ENCODE results near the gene ULK3. TPM values are rescaled to one million over a fixed set of nuclear protein-coding genes. Genes with fewer than 3 reads are reported as not detected.

Gene ULK3
- total RNA-seq, 1 experiment from 2014 or later = 20.9 TPM

DNA sequence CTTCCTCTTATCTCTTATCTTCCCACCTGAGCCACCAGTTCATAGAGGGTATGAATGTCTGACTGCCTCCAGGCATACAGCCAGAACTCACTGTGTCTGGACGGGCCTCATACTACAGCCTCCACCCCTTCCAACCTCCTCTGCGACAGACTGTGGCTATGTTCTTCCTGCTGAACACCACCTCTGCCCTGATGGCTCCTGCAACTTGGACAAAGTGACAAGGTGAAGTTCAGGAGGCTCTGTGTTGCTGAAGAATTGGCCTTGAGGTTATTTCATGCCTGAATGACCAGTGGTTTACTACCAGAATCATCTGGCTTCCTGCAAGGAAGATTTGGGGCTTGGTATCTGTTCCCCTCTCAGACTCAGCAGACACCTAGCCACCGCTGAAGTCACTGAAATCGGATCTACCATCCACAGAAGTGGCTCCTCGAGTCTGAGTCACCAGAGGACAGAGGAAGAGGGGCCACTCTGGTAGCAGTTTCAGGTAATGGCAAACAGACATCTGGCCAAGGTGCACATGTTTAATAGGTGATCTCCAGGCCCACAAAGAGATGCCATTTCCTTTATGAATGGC is 14.2 kb upstream of the ULK3 start:
- no peak for DNase-seq
- Histone ChIP-seq H3K36me3 (replicated peaks; ENCODE audit: control insufficient read depth, insufficient read depth, low read length) (peaks cover 8% of the 10 kb centered on the region), H3K27me3 (ENCODE audit: control insufficient read depth, insufficient read depth, low read length) (no peaks in the 10 kb centered on the region), H3K4me3 (ENCODE audit: insufficient read depth, low read depth, low read length) (no peak overlapping the region)

DNA sequence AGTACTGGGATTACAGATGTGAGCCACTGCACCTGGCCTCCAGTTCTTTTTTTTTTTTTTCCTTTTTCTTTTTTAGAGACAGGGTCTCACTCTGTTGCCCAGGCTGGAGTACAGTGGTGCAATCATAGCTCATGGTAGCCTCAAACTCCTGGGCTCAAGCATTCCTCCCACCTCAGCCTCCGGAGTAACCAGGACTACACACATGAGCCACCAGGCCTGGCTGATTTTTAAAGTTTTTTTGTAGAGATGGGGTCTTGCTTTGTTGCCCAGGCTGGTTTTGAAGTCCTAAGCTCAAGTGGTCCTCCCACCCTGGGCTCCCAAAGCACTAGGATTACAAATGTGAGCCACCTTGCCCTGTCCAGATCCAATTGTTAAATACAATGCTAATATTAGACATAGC is 13.6 kb upstream of the ULK3 start:
- H3K27me3 ChIP-seq (ENCODE audit: control insufficient read depth, insufficient read depth, low read length) = no peaks in the 10 kb centered on the region
- H3K4me3 ChIP-seq (ENCODE audit: insufficient read depth, low read depth, low read length) = no peak overlapping the region
- peaks cover 14% of the 10 kb centered on the region for H3K36me3 ChIP-seq (replicated peaks; ENCODE audit: control insufficient read depth, insufficient read depth, low read length)
- no peak for DNase-seq

DNA sequence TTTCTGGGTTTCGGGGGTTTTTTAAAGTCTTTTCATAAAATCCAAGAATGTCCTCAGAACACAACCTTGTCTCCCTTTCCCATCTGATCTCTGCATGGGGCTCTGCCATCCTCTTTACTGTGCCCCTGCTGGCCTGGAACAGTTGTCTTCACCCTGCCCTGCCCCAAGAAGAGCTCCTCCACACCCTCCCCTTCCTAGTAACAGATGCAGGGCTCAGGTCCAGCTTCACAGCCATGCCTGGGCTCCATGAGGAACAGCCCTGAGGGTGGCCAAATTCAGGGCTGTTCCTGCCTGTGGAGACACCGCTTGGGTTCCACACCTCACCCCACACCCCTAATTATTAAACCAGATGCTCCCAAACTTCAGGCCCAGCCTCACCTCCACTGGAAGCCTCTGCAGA is 12.9 kb upstream of the ULK3 start:
- no peaks in the 10 kb centered on the region for H3K27me3 ChIP-seq (ENCODE audit: control insufficient read depth, insufficient read depth, low read length)
- H3K36me3 ChIP-seq (replicated peaks; ENCODE audit: control insufficient read depth, insufficient read depth, low read length) = peaks cover 19% of the 10 kb centered on the region
- peak; percentile 33 for DNase-seq
- no peak overlapping the region for H3K4me3 ChIP-seq (ENCODE audit: insufficient read depth, low read depth, low read length)

DNA sequence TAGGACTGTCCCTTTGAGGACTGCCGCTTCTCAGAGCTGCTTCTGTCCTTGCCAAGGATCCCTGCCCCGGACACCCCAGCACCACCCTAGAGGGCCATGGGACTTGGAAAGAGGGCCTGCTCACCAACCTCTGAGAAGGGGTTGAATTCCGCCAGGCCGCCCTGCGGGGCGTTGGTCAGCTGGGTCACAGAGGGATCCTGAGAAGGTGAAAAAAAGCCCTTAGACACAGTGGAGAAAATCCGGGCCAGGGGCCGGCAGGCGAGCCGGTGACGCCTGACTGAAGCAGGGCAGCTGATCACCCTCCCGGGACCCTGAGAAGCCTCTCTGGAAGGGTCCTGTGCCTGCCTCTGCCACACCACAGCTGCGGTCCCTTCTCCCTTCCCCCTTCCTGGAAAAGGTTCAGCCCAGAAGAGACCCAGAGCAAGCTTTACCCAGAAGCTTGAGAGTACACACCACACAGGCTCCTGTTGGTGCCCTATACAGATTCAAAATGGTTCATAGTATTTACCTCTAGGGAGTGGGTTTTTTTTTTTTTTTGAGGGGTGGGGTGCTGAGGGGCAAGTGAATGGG is 11.6 kb upstream of the ULK3 start:
- H3K36me3 ChIP-seq (replicated peaks; ENCODE audit: control insufficient read depth, insufficient read depth, low read length) = peaks cover 22% of the 10 kb centered on the region
- peak; percentile 31 for DNase-seq
- no peak overlapping the region for H3K4me3 ChIP-seq (ENCODE audit: insufficient read depth, low read depth, low read length)
- H3K27me3 ChIP-seq (ENCODE audit: control insufficient read depth, insufficient read depth, low read length) = no peaks in the 10 kb centered on the region

DNA sequence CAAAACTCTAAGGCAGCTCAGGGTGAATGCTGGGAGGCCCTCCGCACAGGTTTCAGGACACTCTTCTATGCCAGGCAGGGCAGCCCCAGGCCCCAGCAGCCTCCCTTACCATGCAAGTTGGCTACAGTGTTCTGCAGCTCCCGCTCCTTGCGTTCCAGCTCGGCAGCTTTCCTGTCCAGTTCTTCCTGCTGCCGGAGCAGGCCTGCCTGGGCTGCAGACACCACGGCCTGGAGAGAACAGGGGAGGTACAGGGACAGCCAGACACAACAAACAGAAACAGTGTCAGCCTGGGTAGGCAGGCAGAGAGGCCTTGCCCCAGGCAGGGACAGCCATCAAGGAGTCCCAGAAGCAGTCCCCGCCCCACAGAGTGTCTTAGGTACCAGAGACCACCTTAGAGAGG is 9.0 kb upstream of the ULK3 start:
- no peak overlapping the region for H3K4me3 ChIP-seq (ENCODE audit: insufficient read depth, low read depth, low read length)
- peaks cover 26% of the 10 kb centered on the region for H3K36me3 ChIP-seq (replicated peaks; ENCODE audit: control insufficient read depth, insufficient read depth, low read length)
- DNase-seq = no peak
- H3K27me3 ChIP-seq (ENCODE audit: control insufficient read depth, insufficient read depth, low read length) = no peaks in the 10 kb centered on the region

DNA sequence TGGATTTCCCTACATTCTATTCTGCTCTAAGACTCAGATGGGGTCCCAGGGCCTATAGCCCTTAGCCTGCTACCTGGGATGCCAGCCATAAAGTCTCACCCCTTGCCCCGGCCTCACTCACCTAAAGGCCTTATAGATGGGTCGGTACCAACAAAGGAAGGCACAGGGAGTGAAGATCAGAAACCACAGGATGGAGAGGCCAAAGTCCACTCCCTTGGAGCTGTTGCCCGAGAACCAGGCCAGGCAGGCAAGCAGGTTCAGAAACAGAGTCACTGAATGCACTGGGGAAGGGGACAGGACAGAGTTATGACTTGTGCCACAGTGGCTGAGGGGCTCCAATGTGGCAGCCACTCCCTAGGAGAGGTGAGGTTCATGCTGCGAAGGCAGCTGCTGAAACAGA is 7.4 kb upstream of the ULK3 start:
- no peaks in the 10 kb centered on the region for H3K27me3 ChIP-seq (ENCODE audit: control insufficient read depth, insufficient read depth, low read length)
- H3K36me3 ChIP-seq (replicated peaks; ENCODE audit: control insufficient read depth, insufficient read depth, low read length) = peaks cover 29% of the 10 kb centered on the region
- no peak for DNase-seq
- no peak overlapping the region for H3K4me3 ChIP-seq (ENCODE audit: insufficient read depth, low read depth, low read length)

DNA sequence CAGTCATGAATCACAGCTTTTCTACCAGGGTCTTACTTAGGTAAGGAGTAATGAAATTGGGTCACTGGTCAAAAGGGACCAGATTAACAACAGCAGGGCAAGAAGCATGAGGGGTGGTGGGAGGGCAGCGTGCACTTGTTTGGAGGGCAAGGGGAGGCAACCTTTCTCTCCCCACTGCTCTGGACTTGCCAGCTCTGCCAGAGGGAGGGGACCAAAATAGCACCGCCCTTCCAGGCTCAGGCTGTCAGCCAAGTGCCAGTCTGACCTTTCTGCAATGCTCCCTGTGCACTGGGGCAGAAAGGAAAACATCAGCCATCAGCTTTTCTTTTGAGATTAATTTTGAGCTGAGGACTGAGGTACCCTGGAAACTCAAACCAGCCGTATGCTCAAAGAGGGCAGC is 4.5 kb upstream of the ULK3 start:
- DNase-seq = no peak
- H3K27me3 ChIP-seq (ENCODE audit: control insufficient read depth, insufficient read depth, low read length) = no peaks in the 10 kb centered on the region
- H3K4me3 ChIP-seq (ENCODE audit: insufficient read depth, low read depth, low read length) = no peak overlapping the region
- H3K36me3 ChIP-seq (replicated peaks; ENCODE audit: control insufficient read depth, insufficient read depth, low read length) = peaks cover 26% of the 10 kb centered on the region

DNA sequence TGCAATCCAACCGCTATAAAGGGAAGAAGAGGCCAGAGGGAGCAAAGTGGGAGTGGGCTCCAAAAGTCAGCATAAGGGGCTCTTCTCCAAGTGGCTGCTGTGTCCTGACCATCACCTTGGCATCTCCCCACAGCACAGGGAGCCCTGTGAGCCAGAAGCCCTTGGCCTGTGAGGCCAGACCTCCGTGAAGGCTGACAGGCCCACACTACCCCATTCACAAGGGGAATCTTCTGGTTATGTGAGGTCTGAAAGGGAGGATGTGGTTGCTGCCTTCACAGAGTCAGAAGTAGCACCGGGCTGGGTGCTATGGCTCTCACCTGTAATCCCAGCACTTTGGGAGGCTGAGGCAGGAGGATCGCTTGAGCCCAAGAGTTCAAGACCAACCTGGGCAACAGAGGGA is 2.6 kb upstream of the ULK3 start:
- no peak for DNase-seq
- Histone ChIP-seq H3K36me3 (replicated peaks; ENCODE audit: control insufficient read depth, insufficient read depth, low read length) (peaks cover 18% of the 10 kb centered on the region), H3K27me3 (ENCODE audit: control insufficient read depth, insufficient read depth, low read length) (no peaks in the 10 kb centered on the region), H3K4me3 (ENCODE audit: insufficient read depth, low read depth, low read length) (no peak overlapping the region)

DNA sequence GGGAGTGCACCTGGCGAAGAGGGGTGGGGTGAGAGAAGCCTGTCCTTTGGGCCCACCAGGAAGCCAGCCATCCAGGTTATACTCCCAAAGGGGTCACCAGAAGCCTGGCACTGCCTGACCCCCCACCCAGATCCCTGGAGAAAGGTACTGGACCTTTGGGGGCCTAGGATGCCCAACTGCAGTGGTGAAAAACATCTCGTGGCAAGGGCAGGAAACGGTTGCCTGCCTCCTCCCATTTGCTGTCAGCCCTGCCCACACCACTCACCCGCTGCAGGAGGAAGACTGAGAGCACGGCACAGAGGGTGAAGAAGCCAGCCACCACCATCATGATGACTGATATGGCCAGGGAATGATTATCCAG is 2.2 kb upstream of the ULK3 start:
- Histone ChIP-seq H3K36me3 (replicated peaks; ENCODE audit: control insufficient read depth, insufficient read depth, low read length) (peaks cover 17% of the 10 kb centered on the region), H3K27me3 (ENCODE audit: control insufficient read depth, insufficient read depth, low read length) (no peaks in the 10 kb centered on the region), H3K4me3 (ENCODE audit: insufficient read depth, low read depth, low read length) (no peak overlapping the region)
- no peak for DNase-seq

DNA sequence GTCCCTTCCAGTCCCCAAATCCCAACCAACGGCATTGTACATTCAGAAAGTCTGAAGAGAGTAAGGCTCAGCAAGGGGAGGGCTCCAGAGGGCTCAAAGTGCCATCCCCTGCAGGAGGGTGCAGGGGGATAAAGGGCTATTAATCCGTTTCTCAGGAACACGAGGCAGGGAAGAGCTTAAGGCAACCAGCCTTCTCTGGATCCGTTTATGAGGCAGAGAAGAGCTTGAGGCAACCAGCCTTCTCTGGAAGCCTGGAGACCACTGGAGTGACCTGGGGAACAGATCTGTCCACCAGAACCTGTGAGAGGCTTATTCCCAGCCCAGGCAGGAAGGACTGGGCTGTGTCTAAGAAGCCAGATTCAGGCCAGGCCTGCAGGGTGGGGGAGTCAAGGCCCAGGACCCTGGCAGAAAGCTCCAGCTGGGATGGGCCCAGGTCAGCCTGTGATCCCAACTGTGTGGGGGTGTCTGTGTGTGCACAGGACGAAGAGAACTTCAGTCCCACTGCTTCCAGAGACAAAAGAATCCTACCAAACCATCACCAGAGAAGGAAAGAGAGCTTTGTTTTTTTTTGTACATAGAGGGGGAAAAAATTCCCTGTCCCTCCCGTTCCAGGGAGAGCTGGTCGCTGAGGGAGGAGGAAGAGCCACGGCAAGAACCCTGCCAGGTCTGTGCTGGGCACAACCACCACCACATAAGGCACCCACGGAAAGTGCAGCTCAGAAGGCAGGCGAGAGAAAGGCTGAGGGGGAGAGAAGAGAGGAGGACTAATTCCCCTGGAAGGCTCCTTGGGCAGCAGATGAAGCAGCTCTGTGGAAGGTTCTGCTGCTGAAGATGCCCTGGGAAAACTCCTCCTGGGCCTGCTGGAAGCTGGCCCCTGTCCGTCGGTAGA is 1.6 kb upstream of the ULK3 start:
- H3K4me3 ChIP-seq (ENCODE audit: insufficient read depth, low read depth, low read length) = no peak overlapping the region

DNA sequence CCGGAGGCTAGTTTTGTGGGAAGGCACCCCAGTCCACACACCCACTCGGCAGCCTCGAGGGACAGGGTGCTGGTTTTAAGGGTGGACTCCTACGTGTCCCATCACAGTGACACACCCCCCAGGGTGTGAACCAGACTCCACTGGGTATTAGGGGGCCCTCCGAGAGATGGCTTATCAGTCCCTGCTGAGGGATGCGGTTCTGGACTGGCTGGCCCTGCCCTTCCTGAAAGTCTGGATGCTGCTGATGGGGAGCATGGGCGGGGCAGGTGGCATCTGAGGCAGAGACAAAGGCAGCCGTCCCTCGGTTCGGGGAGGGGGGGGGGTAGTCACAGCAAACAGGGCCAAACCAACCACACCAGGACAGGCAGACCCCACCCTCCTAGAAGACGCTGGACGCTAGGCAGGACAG is 939 bp upstream of the ULK3 start:
- Histone ChIP-seq H3K36me3 (replicated peaks; ENCODE audit: control insufficient read depth, insufficient read depth, low read length) (peaks cover 17% of the 10 kb centered on the region), H3K27me3 (ENCODE audit: control insufficient read depth, insufficient read depth, low read length) (no peaks in the 10 kb centered on the region), H3K4me3 (ENCODE audit: insufficient read depth, low read depth, low read length) (no peak overlapping the region)
- DNase-seq = peak; percentile 69

More for the DNA sequence above, 1.6 kb upstream of the ULK3 start:
- peak; percentile 59 for DNase-seq
- Histone ChIP-seq H3K36me3 (replicated peaks; ENCODE audit: control insufficient read depth, insufficient read depth, low read length) (peaks cover 17% of the 10 kb centered on the region), H3K27me3 (ENCODE audit: control insufficient read depth, insufficient read depth, low read length) (no peaks in the 10 kb centered on the region)

DNA sequence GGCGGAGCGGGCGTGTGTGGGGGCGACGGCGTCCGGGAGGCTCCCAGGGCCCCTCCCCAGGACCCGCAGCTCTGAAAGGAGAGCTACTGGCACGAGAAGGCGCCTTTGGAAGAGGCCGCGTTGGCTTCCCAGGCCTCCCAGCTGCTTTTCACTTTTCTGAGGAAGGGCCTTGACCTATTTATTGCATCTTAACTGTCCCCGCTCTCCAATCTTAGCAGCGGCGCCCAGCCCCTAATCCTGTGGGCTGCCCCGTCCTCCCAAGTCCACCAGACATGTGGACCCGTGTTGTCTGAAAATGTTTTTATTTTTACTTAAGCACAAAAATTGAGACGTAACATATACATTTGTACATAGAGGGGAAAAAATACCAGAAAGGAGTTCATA is 481 bp upstream of the ULK3 start:
- peak overlapping the region; percentile 94 for H3K4me3 ChIP-seq (ENCODE audit: insufficient read depth, low read depth, low read length)
- peaks cover 17% of the 10 kb centered on the region for H3K36me3 ChIP-seq (replicated peaks; ENCODE audit: control insufficient read depth, insufficient read depth, low read length)
- DNase-seq = no peak
- no peaks in the 10 kb centered on the region for H3K27me3 ChIP-seq (ENCODE audit: control insufficient read depth, insufficient read depth, low read length)

DNA sequence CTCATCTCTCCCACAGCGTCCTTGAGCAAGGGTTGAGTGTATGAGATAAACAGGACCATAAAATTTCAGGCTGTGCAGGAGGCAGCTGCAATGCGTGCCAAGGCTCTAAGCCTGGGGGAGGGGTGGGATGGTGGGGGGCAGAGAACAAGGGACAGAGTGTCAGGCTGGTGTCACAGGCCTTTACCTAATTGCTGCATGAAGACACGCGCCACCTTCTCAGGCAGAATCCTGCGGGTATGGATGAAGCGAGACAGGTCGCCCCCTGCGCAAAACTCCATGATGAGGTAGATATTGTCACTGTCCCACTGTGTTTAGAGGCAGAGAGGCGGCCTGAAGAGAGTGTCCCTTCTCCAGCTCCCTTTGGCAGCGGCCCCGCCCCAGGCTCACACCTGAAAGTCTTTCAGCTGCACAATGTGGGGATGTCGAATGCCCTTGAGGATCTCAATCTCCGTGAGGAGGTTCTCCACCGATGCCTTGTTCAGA is 1.0 kb downstream of the ULK3 start:
- Histone ChIP-seq H3K4me3 (ENCODE audit: insufficient read depth, low read depth, low read length) (peak overlapping the region; percentile 94), H3K36me3 (replicated peaks; ENCODE audit: control insufficient read depth, insufficient read depth, low read length) (peaks cover 13% of the 10 kb centered on the region), H3K27me3 (ENCODE audit: control insufficient read depth, insufficient read depth, low read length) (no peaks in the 10 kb centered on the region)
- DNase-seq = peak; percentile 28

DNA sequence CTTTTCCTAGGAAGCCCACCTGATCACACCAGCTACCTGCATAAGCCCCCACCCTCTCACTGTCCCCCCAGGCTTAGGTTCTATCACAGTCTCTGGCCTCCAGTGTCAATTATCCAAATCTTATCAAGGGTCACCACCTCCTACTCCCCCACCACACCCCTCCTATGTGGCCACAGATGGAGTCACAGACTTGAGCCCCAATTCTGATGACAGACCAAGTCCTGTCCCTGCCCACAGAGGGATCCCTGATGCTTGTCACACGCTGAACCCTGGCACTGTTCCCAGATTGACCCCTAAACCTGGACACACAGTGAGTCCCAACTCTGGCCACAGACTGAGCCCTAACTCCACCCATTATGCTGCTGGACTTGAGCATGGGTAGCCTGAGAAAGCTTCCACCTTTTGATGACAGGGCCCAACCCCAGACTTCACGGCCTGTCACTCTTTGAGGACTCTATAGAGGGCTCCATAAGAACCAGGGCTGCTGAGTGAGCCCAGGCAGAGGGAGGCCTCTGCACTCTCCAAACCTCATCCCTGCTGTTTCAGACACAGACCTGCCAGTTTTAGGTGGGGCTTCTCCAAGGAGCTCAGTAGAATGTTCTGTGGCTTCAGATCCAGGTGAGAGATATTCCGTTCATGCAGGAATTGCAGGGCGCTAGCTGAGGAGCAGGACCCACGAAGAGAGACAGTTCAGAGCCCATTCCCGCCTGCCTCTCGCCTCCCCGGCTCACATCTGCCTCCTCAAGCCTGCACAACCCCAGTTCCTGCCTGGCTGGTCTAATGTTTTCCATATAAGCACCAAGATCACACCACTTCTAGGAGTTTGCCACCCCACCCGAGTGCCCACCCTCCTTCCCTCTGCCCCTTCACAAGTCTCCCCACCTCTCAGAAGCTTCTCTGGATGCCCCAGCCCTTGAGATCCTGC is 1.8 kb downstream of the ULK3 start:
- Histone ChIP-seq H3K27me3 (ENCODE audit: control insufficient read depth, insufficient read depth, low read length) (no peaks in the 10 kb centered on the region), H3K36me3 (replicated peaks; ENCODE audit: control insufficient read depth, insufficient read depth, low read length) (peaks cover 13% of the 10 kb centered on the region), H3K4me3 (ENCODE audit: insufficient read depth, low read depth, low read length) (no peak overlapping the region)
- DNase-seq = no peak

All from H7 (cell line).